SU-DHL-6 (cell line): Measurements from ENCODE around the gene IFI16.

Experiments used
- H2AFZ ChIP-seq: fragments of 200-600 bp; sonication (generic); 2 replicates; pipeline ENCODE4 v1.6.1; 2014; ENCODE audit warnings: low read depth, mild to moderate bottlenecking, moderate library complexity, mixed read lengths, antibody characterized with exemption, low read length; ENCODE audit not compliant: severe bottlenecking
- H3F3A ChIP-seq: fragments of 200-600 bp; shearing (Covaris generic); 2 replicates; pipeline ENCODE4 v1.6.0; 2016; ENCODE audit warnings: antibody characterized with exemption, mild to moderate bottlenecking; ENCODE audit not compliant: insufficient read depth
- H3K27ac ChIP-seq: fragments of 200-600 bp; sonication (generic); 2 replicates; pipeline ENCODE4 v1.5.1; 2016; ENCODE audit warnings: low read depth, mild to moderate bottlenecking, low read length, moderate library complexity, mixed read lengths
- H3K27me3 ChIP-seq: fragments of 200-600 bp; sonication (generic), shearing (Covaris generic); 2 replicates; pipeline ENCODE4 v1.6.0; 2014; ENCODE audit warnings: mild to moderate bottlenecking, low read length
- H3K36me3 ChIP-seq: fragments of 200-600 bp; sonication (generic); 2 replicates; pipeline ENCODE4 v1.6.1; 2014; ENCODE audit warnings: mild to moderate bottlenecking, low read length, mixed read lengths
- H3K4me2 ChIP-seq: fragments of 300-600, 200-600 bp; shearing (Covaris generic), sonication (generic); 2 replicates; pipeline ENCODE4 v1.6.0; 2014; ENCODE audit warnings: low read length, low read depth, mild to moderate bottlenecking; ENCODE audit not compliant: poor library complexity, severe bottlenecking
- H3K4me3 ChIP-seq: fragments of 200-600 bp; sonication (generic); 2 replicates; pipeline ENCODE4 v1.5.1; 2014; ENCODE audit warnings: antibody characterized with exemption, low read length, mild to moderate bottlenecking, mixed read lengths; ENCODE audit not compliant: insufficient read depth, poor library complexity, severe bottlenecking
- H3K79me2 ChIP-seq: fragments of 200-600 bp; sonication (generic); 2 replicates; pipeline ENCODE4 v1.6.1; 2014; ENCODE audit warnings: mild to moderate bottlenecking, low read length, moderate library complexity; ENCODE audit not compliant: insufficient read depth
- H3K9ac ChIP-seq: fragments of 200-600 bp; sonication (generic); 2 replicates; pipeline ENCODE4 v1.7.0; 2014; ENCODE audit warnings: mild to moderate bottlenecking, low read length
- H3K9me2 ChIP-seq: fragments of 200-600 bp; sonication (generic); replicated peaks from 2 replicates; pipeline ENCODE4 v1.6.1; 2014; ENCODE audit warnings: low read length; ENCODE audit not compliant: insufficient read depth
- H3K9me3 ChIP-seq: fragments of 200-600 bp; sonication (generic); 2 replicates; pipeline ENCODE4 v1.6.1; 2014; ENCODE audit warnings: low read length, mixed read lengths; ENCODE audit not compliant: insufficient read depth
- H4K20me1 ChIP-seq: fragments of 200-600 bp; sonication (generic); 2 replicates; pipeline ENCODE4 v1.6.1; 2014; ENCODE audit warnings: low read depth, mild to moderate bottlenecking, antibody characterized with exemption, low read length, moderate library complexity, mixed read lengths
- EZH2phosphoT487 ChIP-seq: fragments of 200-600 bp; sonication (generic), shearing (Covaris generic); conservative IDR thresholded peaks from 2 replicates; pipeline ENCODE4 v1.6.1; 2018; ENCODE audit warnings: mild to moderate bottlenecking, antibody characterized with exemption, low read length, moderate library complexity, mixed read lengths
- TF ChIP-seq, protein P1 (sequence below): fragments of 200-600 bp; sonication (generic); IDR thresholded peaks from one replicate; pipeline ENCODE4 v1.5.1; 2017; ENCODE audit warnings: antibody characterized with exemption, mild to moderate bottlenecking, low read length, moderate library complexity; ENCODE audit not compliant: insufficient read depth, poor library complexity, severe bottlenecking

IFI16 gene

DNA sequence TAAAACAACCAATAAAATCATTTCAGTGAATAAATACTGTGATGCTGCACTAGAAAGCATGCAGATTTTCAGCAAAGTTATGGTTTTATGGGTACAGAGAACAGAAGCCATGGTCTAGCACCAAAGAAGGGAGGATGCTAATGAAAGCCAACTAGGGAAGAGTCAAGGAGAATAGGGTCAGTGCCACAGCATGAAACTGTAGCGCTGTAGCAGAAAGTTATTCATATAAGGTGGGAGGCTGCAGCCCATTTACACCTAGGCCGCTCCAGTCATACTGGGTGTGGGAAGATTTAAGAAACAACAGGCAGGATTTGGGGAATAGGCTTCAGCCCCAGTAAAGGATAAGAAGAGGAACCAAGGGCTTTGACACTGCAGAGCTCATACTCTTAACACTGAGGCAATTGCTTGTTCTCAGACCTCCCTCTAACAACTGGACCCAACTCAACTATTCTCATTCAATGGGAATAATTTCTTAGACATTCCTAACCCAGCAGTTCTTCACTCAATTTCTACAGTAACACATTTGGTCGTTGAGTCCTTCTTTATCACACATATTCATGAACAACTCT, 4.4 kb downstream of the IFI16 start:
- peaks cover 39% of the 10 kb centered on the region for H3F3A ChIP-seq
- no peaks in the 10 kb centered on the region for H3K9me3 ChIP-seq
- peak overlapping the region; percentile 97 for H3K4me2 ChIP-seq
- H3K79me2 ChIP-seq, result peaks cover 92% of the 10 kb centered on the region
- TF ChIP-seq EZH2phosphoT487, result no peak
- TF ChIP-seq, protein P1, sequence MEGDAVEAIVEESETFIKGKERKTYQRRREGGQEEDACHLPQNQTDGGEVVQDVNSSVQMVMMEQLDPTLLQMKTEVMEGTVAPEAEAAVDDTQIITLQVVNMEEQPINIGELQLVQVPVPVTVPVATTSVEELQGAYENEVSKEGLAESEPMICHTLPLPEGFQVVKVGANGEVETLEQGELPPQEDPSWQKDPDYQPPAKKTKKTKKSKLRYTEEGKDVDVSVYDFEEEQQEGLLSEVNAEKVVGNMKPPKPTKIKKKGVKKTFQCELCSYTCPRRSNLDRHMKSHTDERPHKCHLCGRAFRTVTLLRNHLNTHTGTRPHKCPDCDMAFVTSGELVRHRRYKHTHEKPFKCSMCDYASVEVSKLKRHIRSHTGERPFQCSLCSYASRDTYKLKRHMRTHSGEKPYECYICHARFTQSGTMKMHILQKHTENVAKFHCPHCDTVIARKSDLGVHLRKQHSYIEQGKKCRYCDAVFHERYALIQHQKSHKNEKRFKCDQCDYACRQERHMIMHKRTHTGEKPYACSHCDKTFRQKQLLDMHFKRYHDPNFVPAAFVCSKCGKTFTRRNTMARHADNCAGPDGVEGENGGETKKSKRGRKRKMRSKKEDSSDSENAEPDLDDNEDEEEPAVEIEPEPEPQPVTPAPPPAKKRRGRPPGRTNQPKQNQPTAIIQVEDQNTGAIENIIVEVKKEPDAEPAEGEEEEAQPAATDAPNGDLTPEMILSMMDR, result no peak
- H3K27ac ChIP-seq, result peak overlapping the region; percentile 85
- H3K9me2 ChIP-seq, result no peaks in the 10 kb centered on the region
- no peaks in the 10 kb centered on the region for H4K20me1 ChIP-seq
- H3K27me3 ChIP-seq, result no peaks in the 10 kb centered on the region
- no peak overlapping the region for H2AFZ ChIP-seq
- peaks cover 61% of the 10 kb centered on the region for H3K36me3 ChIP-seq
- peak overlapping the region; percentile 89 for H3K9ac ChIP-seq
- peak overlapping the region; percentile 79 for H3K4me3 ChIP-seq

DNA sequence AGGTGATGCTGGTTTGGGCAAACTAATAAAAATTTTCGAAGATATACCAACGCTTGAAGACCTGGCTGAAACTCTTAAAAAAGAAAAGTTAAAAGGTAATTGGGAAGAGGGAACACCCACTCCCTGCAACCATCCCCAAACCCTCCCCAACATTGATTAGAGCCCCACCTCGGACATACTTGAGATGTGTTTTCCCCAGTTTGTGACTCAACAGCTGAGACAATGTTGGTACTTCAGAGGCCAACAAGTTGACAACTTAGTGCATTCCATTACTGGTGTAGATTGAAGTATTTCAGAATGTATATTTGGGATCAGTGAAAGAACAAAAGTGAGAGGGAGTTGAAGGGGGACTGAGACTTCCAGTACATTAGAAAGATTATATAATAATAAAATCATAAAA, 5.1 kb downstream of the IFI16 start:
- H3K27ac ChIP-seq, result peak overlapping the region; percentile 85
- no peak overlapping the region for H3K4me3 ChIP-seq

GRCh38 chr1:159015440-159015909, 5.8 kb downstream of the IFI16 start:
- H2AFZ ChIP-seq, result no peak overlapping the region
- peaks cover 69% of the 10 kb centered on the region for H3K36me3 ChIP-seq
- no peaks in the 10 kb centered on the region for H3K9me2 ChIP-seq
- no peaks in the 10 kb centered on the region for H3K27me3 ChIP-seq
- H3K9me3 ChIP-seq, result no peaks in the 10 kb centered on the region
- peaks cover 35% of the 10 kb centered on the region for H3F3A ChIP-seq
- peak overlapping the region; percentile 97 for H3K4me2 ChIP-seq
- H3K79me2 ChIP-seq, result peaks cover 94% of the 10 kb centered on the region
- H4K20me1 ChIP-seq, result no peaks in the 10 kb centered on the region
- peak overlapping the region; percentile 36 for H3K9ac ChIP-seq
- no peak overlapping the region for H3K4me3 ChIP-seq
- TF ChIP-seq, protein P1, result no peak
- TF ChIP-seq EZH2phosphoT487, result no peak
- peak overlapping the region; percentile 85 for H3K27ac ChIP-seq

More for the DNA sequence above, 5.1 kb downstream of the IFI16 start:
- H3K4me2 ChIP-seq, result peak overlapping the region; percentile 97
- H3K9me3 ChIP-seq, result no peaks in the 10 kb centered on the region
- H3K36me3 ChIP-seq, result peaks cover 65% of the 10 kb centered on the region
- H3K9ac ChIP-seq, result peak overlapping the region; percentile 36; the same call in 1 of the 2 replicates
- H3K27me3 ChIP-seq, result no peaks in the 10 kb centered on the region
- no peak for TF ChIP-seq EZH2phosphoT487
- TF ChIP-seq, protein P1, result no peak
- H3F3A ChIP-seq, result peaks cover 35% of the 10 kb centered on the region
- no peak overlapping the region for H2AFZ ChIP-seq
- no peaks in the 10 kb centered on the region for H3K9me2 ChIP-seq
- no peaks in the 10 kb centered on the region for H4K20me1 ChIP-seq
- H3K79me2 ChIP-seq, result peaks cover 94% of the 10 kb centered on the region
